Measurements from ENCODE around the gene ISCA2. TPM values are rescaled to one million over a fixed set of nuclear protein-coding genes. Genes with fewer than 3 reads are reported as not detected.

Gene ISCA2
- total RNA-seq, 4 donors from 2014 or later: 7.9 to 14.7 (median 11.2) TPM

DNA sequence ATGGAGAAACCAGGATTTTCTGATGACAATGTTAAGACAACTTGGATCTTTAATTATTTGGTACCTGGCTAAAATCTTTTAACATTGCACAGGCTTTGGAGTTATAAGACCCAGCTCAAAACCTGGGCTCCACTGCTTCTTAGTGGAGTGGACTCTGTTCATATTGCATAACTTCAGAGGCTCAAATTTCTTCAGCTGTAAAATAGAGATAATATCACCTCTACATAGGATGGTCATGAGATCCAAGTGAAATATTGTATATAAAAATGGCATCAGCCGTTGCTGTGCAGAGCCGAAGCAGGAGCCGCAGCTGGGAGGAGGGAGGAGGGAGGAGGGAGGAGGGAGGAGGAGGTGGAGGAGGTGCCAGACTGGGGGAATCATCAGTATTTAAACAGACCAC, 11.0 kb upstream of the ISCA2 start:
- Histone ChIP-seq H3K4me1 (no peaks in the 10 kb centered on the region), H3K27me3 (no peaks in the 10 kb centered on the region), H3K36me3 (peaks cover 80% of the 10 kb centered on the region), H3K4me3 (no peak overlapping the region), H3K27ac (no peak overlapping the region), H3K9me3 (no peaks in the 10 kb centered on the region)
- WGBS: 83% methylated on average over 3 of the region's 3 CpGs
- DNase-seq (ENCODE audit: low spot score in 2 of 2): no peak
- TF ChIP-seq, protein P1, sequence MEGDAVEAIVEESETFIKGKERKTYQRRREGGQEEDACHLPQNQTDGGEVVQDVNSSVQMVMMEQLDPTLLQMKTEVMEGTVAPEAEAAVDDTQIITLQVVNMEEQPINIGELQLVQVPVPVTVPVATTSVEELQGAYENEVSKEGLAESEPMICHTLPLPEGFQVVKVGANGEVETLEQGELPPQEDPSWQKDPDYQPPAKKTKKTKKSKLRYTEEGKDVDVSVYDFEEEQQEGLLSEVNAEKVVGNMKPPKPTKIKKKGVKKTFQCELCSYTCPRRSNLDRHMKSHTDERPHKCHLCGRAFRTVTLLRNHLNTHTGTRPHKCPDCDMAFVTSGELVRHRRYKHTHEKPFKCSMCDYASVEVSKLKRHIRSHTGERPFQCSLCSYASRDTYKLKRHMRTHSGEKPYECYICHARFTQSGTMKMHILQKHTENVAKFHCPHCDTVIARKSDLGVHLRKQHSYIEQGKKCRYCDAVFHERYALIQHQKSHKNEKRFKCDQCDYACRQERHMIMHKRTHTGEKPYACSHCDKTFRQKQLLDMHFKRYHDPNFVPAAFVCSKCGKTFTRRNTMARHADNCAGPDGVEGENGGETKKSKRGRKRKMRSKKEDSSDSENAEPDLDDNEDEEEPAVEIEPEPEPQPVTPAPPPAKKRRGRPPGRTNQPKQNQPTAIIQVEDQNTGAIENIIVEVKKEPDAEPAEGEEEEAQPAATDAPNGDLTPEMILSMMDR (IDR thresholded peaks at IDR 0.05): no peak
- TF ChIP-seq POLR2A (IDR thresholded peaks at IDR 0.05): no peak
- no peak for TF ChIP-seq POLR2AphosphoS5 (IDR thresholded peaks at IDR 0.05)
- TF ChIP-seq EP300 (IDR thresholded peaks at IDR 0.05): no peak

DNA sequence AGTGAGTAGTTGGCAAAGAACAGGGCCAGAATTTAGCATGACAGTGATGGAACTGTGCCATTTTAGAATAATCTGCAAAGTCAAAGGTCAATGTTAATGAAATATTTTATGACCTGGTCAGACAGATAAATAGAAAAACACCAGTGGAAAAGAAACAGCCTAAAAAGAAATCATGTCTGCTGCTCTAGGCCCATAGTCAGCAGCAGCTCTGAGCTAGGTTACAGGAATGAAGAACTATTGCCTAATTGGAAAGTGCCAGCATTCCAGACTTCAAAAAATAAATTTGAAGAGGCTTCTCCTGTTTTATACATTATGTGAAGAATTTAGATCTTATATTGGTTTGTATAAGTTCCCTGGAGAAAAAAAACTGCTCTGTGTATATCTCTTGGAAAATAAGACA, 10.2 kb upstream of the ISCA2 start:
- Histone ChIP-seq H3K36me3 (peaks cover 79% of the 10 kb centered on the region), H3K9me3 (no peaks in the 10 kb centered on the region), H3K4me3 (no peak overlapping the region), H3K27ac (no peak overlapping the region), H3K4me1 (no peaks in the 10 kb centered on the region), H3K27me3 (no peaks in the 10 kb centered on the region)
- DNase-seq (ENCODE audit: low spot score in 2 of 2): no peak
- no peak for TF ChIP-seq EP300 (IDR thresholded peaks at IDR 0.05)
- TF ChIP-seq, protein P1 (IDR thresholded peaks at IDR 0.05): no peak
- no peak for TF ChIP-seq POLR2A (IDR thresholded peaks at IDR 0.05)
- TF ChIP-seq POLR2AphosphoS5 (IDR thresholded peaks at IDR 0.05): no peak

DNA sequence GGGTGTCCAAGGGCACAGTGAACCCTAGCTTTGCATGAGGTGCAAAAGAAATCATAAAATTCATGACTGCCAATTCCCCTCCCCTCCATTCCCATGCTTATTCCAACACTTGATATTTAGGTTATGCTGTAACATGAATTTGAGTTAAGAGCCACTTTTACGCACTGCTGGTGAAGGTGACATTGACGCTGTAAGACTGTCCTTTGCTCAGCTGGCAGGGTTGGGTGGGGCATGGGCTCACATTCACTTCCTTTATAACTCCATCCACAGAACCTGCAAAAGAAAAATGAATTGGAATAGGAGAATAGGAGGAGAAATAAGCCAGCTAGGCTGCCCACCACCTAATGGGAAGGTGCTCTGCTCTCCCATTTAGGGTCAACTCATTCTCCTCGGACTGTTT, 7.4 kb upstream of the ISCA2 start:
- H3K27ac ChIP-seq: no peak overlapping the region

DNA sequence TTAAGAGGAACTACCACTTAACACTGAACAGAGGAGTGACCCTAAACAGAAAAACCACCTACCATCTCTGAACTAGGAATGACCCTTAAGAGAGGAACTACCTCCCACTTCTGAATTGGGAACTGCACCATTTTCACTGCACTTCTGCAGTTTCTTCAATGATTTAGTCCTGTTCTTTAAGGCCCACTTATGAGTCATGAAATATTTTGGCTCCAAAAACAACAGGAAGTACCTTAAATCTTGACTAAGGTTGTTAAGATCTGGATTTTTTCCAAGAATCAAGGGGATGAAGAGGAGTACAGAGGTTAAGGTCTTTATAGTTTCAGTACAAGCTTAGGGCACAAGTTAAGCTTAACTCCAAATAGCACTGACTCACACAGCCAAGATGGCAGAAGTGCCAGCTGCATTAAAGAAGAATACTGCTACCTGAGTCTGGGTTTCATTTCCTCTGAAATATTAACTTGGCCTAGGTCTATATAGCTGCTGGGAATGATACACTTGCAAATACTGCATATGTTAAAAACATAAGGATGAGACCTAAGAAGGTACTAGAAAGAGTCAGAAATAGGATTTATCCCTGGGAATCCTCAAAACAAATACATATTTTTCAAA, 4.7 kb upstream of the ISCA2 start:
- no peaks in the 10 kb centered on the region for H3K9me3 ChIP-seq
- H3K4me3 ChIP-seq: no peak overlapping the region
- H3K36me3 ChIP-seq: peaks cover 23% of the 10 kb centered on the region
- TF ChIP-seq, protein P1 (IDR thresholded peaks at IDR 0.05): no peak
- TF ChIP-seq EP300 (IDR thresholded peaks at IDR 0.05): no peak
- TF ChIP-seq POLR2AphosphoS5 (IDR thresholded peaks at IDR 0.05): no peak
- no peak for TF ChIP-seq POLR2A (IDR thresholded peaks at IDR 0.05)
- no peak for DNase-seq (ENCODE audit: low spot score in 2 of 2)
- no peak overlapping the region for H3K27ac ChIP-seq
- H3K4me1 ChIP-seq: peaks cover 29% of the 10 kb centered on the region
- H3K27me3 ChIP-seq: no peaks in the 10 kb centered on the region

More for the DNA sequence above, 7.4 kb upstream of the ISCA2 start:
- TF ChIP-seq EP300 (IDR thresholded peaks at IDR 0.05): no peak
- no peak for TF ChIP-seq POLR2A (IDR thresholded peaks at IDR 0.05)
- TF ChIP-seq, protein P1 (IDR thresholded peaks at IDR 0.05): no peak
- no peak for TF ChIP-seq POLR2AphosphoS5 (IDR thresholded peaks at IDR 0.05)
- peaks cover 17% of the 10 kb centered on the region for H3K4me1 ChIP-seq
- 96% methylated on average over 3 of the region's 3 CpGs for WGBS
- peaks cover 50% of the 10 kb centered on the region for H3K36me3 ChIP-seq
- no peaks in the 10 kb centered on the region for H3K9me3 ChIP-seq
- no peaks in the 10 kb centered on the region for H3K27me3 ChIP-seq
- no peak for DNase-seq (ENCODE audit: low spot score in 2 of 2)
- no peak overlapping the region for H3K4me3 ChIP-seq

DNA sequence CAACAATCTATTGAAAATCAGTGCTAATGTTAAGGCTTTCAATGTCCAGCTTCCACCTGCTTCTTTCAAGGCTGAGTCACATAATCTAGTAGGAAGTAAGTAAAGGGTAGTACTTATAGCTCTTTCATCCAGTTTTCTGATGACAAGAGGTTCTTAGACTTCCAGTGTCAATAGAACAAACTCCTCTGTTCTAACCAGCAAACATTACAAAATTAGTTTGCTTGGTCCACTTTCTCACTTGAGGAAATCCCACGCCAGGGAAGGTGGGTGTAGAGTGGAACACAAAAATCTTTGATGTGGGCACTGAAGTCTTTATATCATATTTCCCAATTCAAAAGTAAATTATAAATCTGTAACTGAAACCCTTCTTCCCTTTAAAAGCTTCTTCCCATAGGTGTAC, 3.1 kb upstream of the ISCA2 start:
- Histone ChIP-seq H3K9me3 (no peaks in the 10 kb centered on the region), H3K4me3 (no peak overlapping the region), H3K27me3 (no peaks in the 10 kb centered on the region), H3K36me3 (peaks cover 8% of the 10 kb centered on the region), H3K4me1 (peaks cover 42% of the 10 kb centered on the region), H3K27ac (no peak overlapping the region)
- WGBS: 89% methylated on average over 1 of the region's 1 CpG
- TF ChIP-seq POLR2A (IDR thresholded peaks at IDR 0.05) (no peak), POLR2AphosphoS5 (IDR thresholded peaks at IDR 0.05) (no peak), EP300 (IDR thresholded peaks at IDR 0.05) (no peak)
- TF ChIP-seq, protein P1 (IDR thresholded peaks at IDR 0.05): no peak
- no peak for DNase-seq (ENCODE audit: low spot score in 2 of 2)
